H9 (cell line): ENCODE measurements around the gene LYST. TPM values are rescaled to one million over a fixed set of nuclear protein-coding genes. Genes with fewer than 3 reads are reported as not detected.

Source experiments
- DNase-seq: peaks from one replicate; pipeline ENCODE4 v3.0.0-alpha.2; 2017
- H2AFZ ChIP-seq: one replicate; pipeline ENCODE4 v1.6.1; 2013; ENCODE audit warnings: mild to moderate bottlenecking, low read length, control low read depth, moderate library complexity
- H2AK5ac ChIP-seq: 2 replicates; pipeline ENCODE4 v1.6.1; 2013; ENCODE audit warnings: low read length, control low read depth, mixed read lengths; ENCODE audit not compliant: insufficient read length
- H2BK120ac ChIP-seq: one replicate; pipeline ENCODE4 v1.6.1; 2013; ENCODE audit warnings: low read depth, mild to moderate bottlenecking, low read length, control low read depth, inconsistent platforms; ENCODE audit not compliant: poor library complexity, severe bottlenecking
- H2BK12ac ChIP-seq: 2 replicates; pipeline ENCODE4 v1.6.1; 2013; ENCODE audit warnings: low read length, control low read depth, mixed read lengths, low read depth; ENCODE audit not compliant: insufficient read length
- H2BK15ac ChIP-seq: 2 replicates; pipeline ENCODE4 v1.6.1; 2013; ENCODE audit warnings: low read depth, low read length, control low read depth
- H2BK20ac ChIP-seq: one replicate; pipeline ENCODE4 v1.6.1; 2013; ENCODE audit warnings: low read depth, mild to moderate bottlenecking, low read length, control low read depth, inconsistent platforms; ENCODE audit not compliant: poor library complexity, severe bottlenecking
- H2BK5ac ChIP-seq: 2 replicates; pipeline ENCODE4 v1.6.1; 2013; ENCODE audit warnings: low read length, control low read depth, mixed read lengths; ENCODE audit not compliant: insufficient read length
- H3K14ac ChIP-seq: 2 replicates; pipeline ENCODE4 v1.6.1; 2013; ENCODE audit warnings: low read length, control low read depth; ENCODE audit not compliant: insufficient read depth
- H3K18ac ChIP-seq: 2 replicates; pipeline ENCODE4 v1.6.1; 2013; ENCODE audit warnings: low read depth, mild to moderate bottlenecking, mixed read lengths, low read length, control low read depth; ENCODE audit not compliant: insufficient read length
- H3K23ac ChIP-seq: 2 replicates; pipeline ENCODE4 v1.6.1; 2013; ENCODE audit warnings: low read length, control low read depth, mixed read lengths, low read depth; ENCODE audit not compliant: insufficient read length
- H3K23me2 ChIP-seq: 2 replicates; pipeline ENCODE4 v1.6.1; 2013; ENCODE audit warnings: low read depth, mild to moderate bottlenecking, mixed read lengths, low read length, control low read depth; ENCODE audit not compliant: insufficient read length, poor library complexity, severe bottlenecking
- H3K27ac ChIP-seq: 2 replicates; pipeline ENCODE4 v1.5.1; 2013; ENCODE audit warnings: low read length, control low read depth, mixed read lengths, low read depth; ENCODE audit not compliant: insufficient read length
- H3K27me3 ChIP-seq: 2 replicates; pipeline ENCODE4 v1.6.1; 2013; ENCODE audit warnings: low read length, control low read depth, inconsistent platforms; ENCODE audit not compliant: insufficient read depth
- H3K4ac ChIP-seq: 2 replicates; pipeline ENCODE4 v1.6.1; 2013; ENCODE audit warnings: low read depth, mild to moderate bottlenecking, control low read depth, inconsistent platforms, low read length, moderate library complexity
- H3K4me1 ChIP-seq: 2 replicates; pipeline ENCODE4 v1.6.1; 2013; ENCODE audit warnings: low read length, control low read depth, inconsistent platforms; ENCODE audit not compliant: insufficient read depth
- H3K4me2 ChIP-seq: 2 replicates; pipeline ENCODE4 v1.6.1; 2013; ENCODE audit warnings: low read length, control low read depth, mixed read lengths; ENCODE audit not compliant: insufficient read length, insufficient read depth
- H3K56ac ChIP-seq: 2 replicates; pipeline ENCODE4 v1.6.1; 2013; ENCODE audit warnings: low read depth, mild to moderate bottlenecking, mixed read lengths, low read length, control low read depth; ENCODE audit not compliant: insufficient read length
- H3K79me1 ChIP-seq: 2 replicates; pipeline ENCODE4 v1.6.1; 2013; ENCODE audit warnings: low read depth, mild to moderate bottlenecking, moderate library complexity, low read length, control low read depth, inconsistent platforms; ENCODE audit not compliant: insufficient read depth, poor library complexity, severe bottlenecking
- H3K79me2 ChIP-seq: 2 replicates; pipeline ENCODE4 v1.6.1; 2013; ENCODE audit warnings: low read length, control low read depth, inconsistent platforms; ENCODE audit not compliant: insufficient read depth
- H3K9ac ChIP-seq: 2 replicates; pipeline ENCODE4 v1.6.1; 2013; ENCODE audit warnings: low read length, control low read depth, mixed read lengths; ENCODE audit not compliant: insufficient read length; ENCODE audit errors: extremely low read depth
- H3K9me3 ChIP-seq: one replicate; pipeline ENCODE4 v1.6.1; 2013; ENCODE audit warnings: low read depth, low read length, inconsistent platforms; ENCODE audit not compliant: control insufficient read depth
- H3T11ph ChIP-seq: one replicate; pipeline ENCODE4 v1.6.1; 2013; ENCODE audit warnings: mild to moderate bottlenecking, low read length, control low read depth, inconsistent platforms
- H4K20me1 ChIP-seq: one replicate; pipeline ENCODE4 v1.6.1; 2013; ENCODE audit not compliant: control insufficient read depth, insufficient read length, insufficient read depth
- H4K5ac ChIP-seq: 2 replicates; pipeline ENCODE4 v1.6.1; 2013; ENCODE audit warnings: low read depth, mild to moderate bottlenecking, mixed read lengths, low read length, control low read depth; ENCODE audit not compliant: insufficient read length
- H4K8ac ChIP-seq: replicated peaks from 2 replicates; pipeline ENCODE4 v1.6.1; 2013; ENCODE audit warnings: low read length, control low read depth, mixed read lengths, low read depth; ENCODE audit not compliant: insufficient read length
- H4K91ac ChIP-seq: 2 replicates; pipeline ENCODE4 v1.6.1; 2013; ENCODE audit warnings: low read depth, mild to moderate bottlenecking, moderate library complexity, mixed read lengths, low read length, control low read depth; ENCODE audit not compliant: insufficient read length
- H3K27ac Mint-ChIP-seq, 3 experiments: 2 replicates in 2 of 3; 3 replicates in 1 of 3; pipeline ENCODE4 v1.8.0; 2020 to 2021; ENCODE audit warnings: mixed read lengths in 3 of 3, mild to moderate bottlenecking in 1 of 3, moderate library complexity in 1 of 3
- H3K27me3 Mint-ChIP-seq: 2 replicates; pipeline ENCODE4 v1.8.0; 2021; ENCODE audit warnings: low read depth, mild to moderate bottlenecking, moderate library complexity, mixed read lengths
- H3K36me3 Mint-ChIP-seq, 3 experiments: 2 replicates in 2 of 3; 3 replicates in 1 of 3; pipeline ENCODE4 v1.8.0; 2020 to 2021; ENCODE audit warnings: low read depth in 3 of 3, mixed read lengths in 3 of 3; ENCODE audit not compliant: insufficient read depth in 1 of 3
- H3K4me1 Mint-ChIP-seq, 2 experiments: 2 replicates each; pipeline ENCODE4 v1.8.0; 2020; ENCODE audit warnings: mixed read lengths in 2 of 2
- H3K4me3 Mint-ChIP-seq, 2 experiments: 2 replicates in 1 of 2; 3 replicates in 1 of 2; pipeline ENCODE4 v1.8.0; 2020 to 2021; ENCODE audit warnings: mild to moderate bottlenecking in 2 of 2, mixed read lengths in 2 of 2, moderate library complexity in 1 of 2
- H3K9me3 Mint-ChIP-seq, 2 experiments: 2 replicates in 1 of 2; 3 replicates in 1 of 2; pipeline ENCODE4 v1.8.0; 2020; ENCODE audit warnings: mild to moderate bottlenecking in 2 of 2, mixed read lengths in 2 of 2, moderate library complexity in 1 of 2
- CTCF ChIP-seq: fragments of 200-600 bp; sonication (generic); conservative IDR thresholded peaks from 3 replicates; pipeline ENCODE4 v1.8.0; 2021; ENCODE audit warnings: antibody characterized with exemption, mild to moderate bottlenecking
- WGBS: extraction: QIAGEN DNeasy Blood & Tissue Kit; methylation state at CpG from one replicate; pipeline ENCODE4 v1.1.7; 2013; ENCODE audit warnings: missing lambda C conversion rate, low lambda C conversion rate, mixed read lengths; ENCODE audit not compliant: insufficient read length; ENCODE audit errors: extremely low coverage; 5-methylcytosine and 5-hydroxymethylcytosine counted together
- total RNA-seq: library from RNA; stranded (reverse); gene quantifications from 2 replicates; pipeline ENCODE4 v1.2.1, GENCODE V29; 2021

LYST gene
- total RNA-seq, 1 experiment from 2014 or later = 0.13 TPM

GRCh38 chr1:235746245-235746644, 120.5 kb downstream of the LYST start:
- Mint-ChIP-seq H3K4me3 (no peak overlapping the region), H3K9me3 (no peaks in the 10 kb centered on the region), H3K36me3 (no peaks in the 10 kb centered on the region), H3K27ac (no peak overlapping the region), H3K4me1 (peaks cover 4 to 7% of the 10 kb centered on the region in 2 experiments; a peak in 3 of 4 replicates), H3K27me3 (no peaks in the 10 kb centered on the region)
- no peaks in the 10 kb centered on the region for H3K23me2 ChIP-seq
- H4K5ac ChIP-seq = no peak overlapping the region
- H4K20me1 ChIP-seq = no peaks in the 10 kb centered on the region
- H3K9ac ChIP-seq = no peak overlapping the region
- no peak overlapping the region for H2BK120ac ChIP-seq
- H2BK5ac ChIP-seq = no peak overlapping the region
- H3K4me1 ChIP-seq = no peaks in the 10 kb centered on the region
- no peak overlapping the region for H3K27ac ChIP-seq
- no peak overlapping the region for H3K56ac ChIP-seq
- no peak overlapping the region for H3K14ac ChIP-seq
- H3T11ph ChIP-seq = no peak overlapping the region
- DNase-seq = no peak
- H3K4me2 ChIP-seq = no peak overlapping the region
- no peaks in the 10 kb centered on the region for H3K27me3 ChIP-seq
- no peak overlapping the region for H2BK15ac ChIP-seq
- no peak overlapping the region for H2AK5ac ChIP-seq
- no peak overlapping the region for H3K23ac ChIP-seq
- no peak overlapping the region for H2AFZ ChIP-seq
- H3K4ac ChIP-seq = no peak overlapping the region
- H3K79me2 ChIP-seq = no peaks in the 10 kb centered on the region
- H3K18ac ChIP-seq = no peak overlapping the region
- H3K9me3 ChIP-seq = no peaks in the 10 kb centered on the region
- WGBS = no CpG with 5 or more reads among the region's 6 CpGs
- no peak overlapping the region for H2BK12ac ChIP-seq
- no peak overlapping the region for H4K8ac ChIP-seq
- no peak overlapping the region for H4K91ac ChIP-seq
- H3K79me1 ChIP-seq = no peaks in the 10 kb centered on the region
- TF ChIP-seq CTCF = no peak
- no peak overlapping the region for H2BK20ac ChIP-seq
